PC-3 (cell line): ENCODE measurements around the gene RELL1.

Experiments
- CTCF ChIP-seq: fragments of 300-600 bp; sonication (generic); conservative IDR thresholded peaks from 2 replicates; pipeline ENCODE4 v1.5.1; 2017; ENCODE audit warnings: antibody characterized with exemption, low read depth, mild to moderate bottlenecking, low read length
- EZH2 ChIP-seq: fragments of 300-600 bp; sonication (generic); IDR thresholded peaks from one replicate; pipeline ENCODE4 v1.6.1; 2017; ENCODE audit warnings: antibody characterized with exemption, mild to moderate bottlenecking, low read length; ENCODE audit not compliant: unreplicated experiment
- EZH2phosphoT487 ChIP-seq: fragments of 300-600 bp; sonication (generic); IDR thresholded peaks from 2 replicates; pipeline ENCODE4 v1.6.1; 2018; ENCODE audit warnings: mild to moderate bottlenecking, antibody characterized with exemption, low read length, borderline replicate concordance

- TF ChIP-seq EZH2 (no peak), EZH2phosphoT487 (no peak), CTCF (no peak)
Measured at GRCh38 chr4:37641352-37641751, 44.8 kb downstream of the RELL1 start.
